Neural cell (in vitro differentiated cells): Measurements from ENCODE around the gene TAC3. TPM values are rescaled to one million over a fixed set of nuclear protein-coding genes. Genes with fewer than 3 reads are reported as not detected.

ENCODE experiments used
- H2AFZ ChIP-seq: fragments of 200-600, 300-800 bp; sonication (generic), shearing (Covaris generic); 2 replicates; pipeline ENCODE4 v1.6.0; 2014; ENCODE audit warnings: low read depth, mild to moderate bottlenecking, antibody characterized with exemption, low read length, moderate library complexity
- H3F3A ChIP-seq: fragments of 200-600 bp; shearing (Covaris generic); 2 replicates; pipeline ENCODE4 v1.6.1; 2016; ENCODE audit warnings: mild to moderate bottlenecking, moderate library complexity, mixed read lengths, antibody characterized with exemption, low read length; ENCODE audit not compliant: insufficient read depth, poor library complexity, severe bottlenecking
- H3K27ac ChIP-seq: fragments of 200-600, 300-800 bp; sonication (generic), shearing (Covaris generic); 2 replicates; pipeline ENCODE4 v1.5.1; 2014; ENCODE audit warnings: mild to moderate bottlenecking, low read length, moderate library complexity
- H3K27me3 ChIP-seq: fragments of 300-800, 200-600 bp; sonication (generic), shearing (Covaris generic); 2 replicates; pipeline ENCODE4 v1.6.0; 2014; ENCODE audit warnings: mild to moderate bottlenecking, low read depth, low read length, moderate library complexity; ENCODE audit not compliant: insufficient read depth
- H3K36me3 ChIP-seq: fragments of 300-800, 200-600 bp; sonication (generic), shearing (Covaris generic); 2 replicates; pipeline ENCODE4 v1.5.1; 2014; ENCODE audit warnings: mild to moderate bottlenecking, antibody characterized with exemption, low read length, moderate library complexity; ENCODE audit not compliant: insufficient read depth
- H3K4me2 ChIP-seq: fragments of 300-800, 200-600 bp; sonication (generic), shearing (Covaris generic); 2 replicates; pipeline ENCODE4 v1.6.0; 2014; ENCODE audit warnings: mild to moderate bottlenecking, low read length
- H3K4me3 ChIP-seq: fragments of 300-800, 200-600 bp; sonication (generic), shearing (Covaris generic); 2 replicates; pipeline ENCODE4 v1.5.1; 2014; ENCODE audit warnings: mild to moderate bottlenecking, low read length, moderate library complexity
- H3K79me2 ChIP-seq: fragments of 200-600 bp; shearing (Covaris generic); replicated peaks from 2 replicates; pipeline ENCODE4 v1.6.0; 2014; ENCODE audit warnings: mild to moderate bottlenecking, low read length, moderate library complexity; ENCODE audit not compliant: insufficient read depth
- H3K9ac ChIP-seq: fragments of 300-800, 200-600 bp; sonication (generic), shearing (Covaris generic); 2 replicates; pipeline ENCODE4 v1.6.1; 2016; ENCODE audit warnings: mild to moderate bottlenecking, low read length, mixed read lengths
- H3K9me2 ChIP-seq: fragments of 200-600 bp; shearing (Covaris generic); 2 replicates; pipeline ENCODE4 v1.6.1; 2016; ENCODE audit warnings: mild to moderate bottlenecking, low read length, mixed read lengths; ENCODE audit not compliant: insufficient read depth
- H3K9me3 ChIP-seq: fragments of 200-600, 300-800 bp; sonication (generic), shearing (Covaris generic); 2 replicates; pipeline ENCODE4 v1.6.1; 2016; ENCODE audit warnings: mild to moderate bottlenecking, mixed run types, low read length, moderate library complexity, mixed read lengths
- H4K20me1 ChIP-seq: fragments of 200-600 bp; shearing (Covaris generic); 2 replicates; pipeline ENCODE4 v1.6.1; 2016; ENCODE audit warnings: mild to moderate bottlenecking, mixed run types; ENCODE audit not compliant: insufficient read depth
- CTCF ChIP-seq: fragments of 450-650 bp; IDR thresholded peaks from 2 replicates; pipeline ENCODE4 v1.5.1; 2014; ENCODE audit warnings: antibody characterized with exemption, mild to moderate bottlenecking, moderate library complexity; ENCODE audit not compliant: poor library complexity, severe bottlenecking
- EP300 ChIP-seq: fragments of 450-650 bp; conservative IDR thresholded peaks from 2 replicates; pipeline ENCODE4 v1.6.1; 2014; ENCODE audit warnings: antibody characterized with exemption, mild to moderate bottlenecking, moderate library complexity; ENCODE audit not compliant: poor library complexity, severe bottlenecking
- EZH2 ChIP-seq: fragments of 200-600, 300-800 bp; shearing (Covaris generic), sonication (generic); IDR thresholded peaks from 2 replicates; pipeline ENCODE4 v1.6.1; 2014; ENCODE audit warnings: antibody characterized with exemption, low read length, borderline replicate concordance, mild to moderate bottlenecking; ENCODE audit not compliant: insufficient read depth, poor library complexity, severe bottlenecking
- MXI1 ChIP-seq: fragments of 450-650 bp; conservative IDR thresholded peaks from 2 replicates; pipeline ENCODE4 v1.6.1; 2014; ENCODE audit warnings: antibody characterized with exemption, mild to moderate bottlenecking; ENCODE audit not compliant: poor library complexity, severe bottlenecking
- POLR2AphosphoS5 ChIP-seq: IDR thresholded peaks from 2 replicates; pipeline ENCODE4 v1.6.1; 2012
- RAD21 ChIP-seq: fragments of 450-650 bp; conservative IDR thresholded peaks from 2 replicates; pipeline ENCODE4 v1.6.1; 2014; ENCODE audit warnings: antibody characterized with exemption, mild to moderate bottlenecking, moderate library complexity
- REST ChIP-seq: IDR thresholded peaks from 2 replicates; pipeline ENCODE4 v1.6.1; 2012; ENCODE audit warnings: borderline replicate concordance
- SMC3 ChIP-seq: fragments of 450-650 bp; conservative IDR thresholded peaks from 2 replicates; pipeline ENCODE4 v1.6.1; 2014; ENCODE audit warnings: antibody characterized with exemption, mild to moderate bottlenecking, moderate library complexity; ENCODE audit not compliant: poor library complexity
- TAF1 ChIP-seq: IDR thresholded peaks from 2 replicates; pipeline ENCODE4 v1.6.1; 2012; ENCODE audit warnings: low read depth
- polyA plus RNA-seq: library from polyadenylated mRNA; depleted of rRNA; stranded (reverse); fragments of >200 nt; gene quantifications from 2 replicates; pipeline ENCODE4 v1.2.3, GENCODE V29; 2014

The TAC3 gene
- polyA plus RNA-seq, 1 donor from 2014 or later = 2.5 TPM

DNA sequence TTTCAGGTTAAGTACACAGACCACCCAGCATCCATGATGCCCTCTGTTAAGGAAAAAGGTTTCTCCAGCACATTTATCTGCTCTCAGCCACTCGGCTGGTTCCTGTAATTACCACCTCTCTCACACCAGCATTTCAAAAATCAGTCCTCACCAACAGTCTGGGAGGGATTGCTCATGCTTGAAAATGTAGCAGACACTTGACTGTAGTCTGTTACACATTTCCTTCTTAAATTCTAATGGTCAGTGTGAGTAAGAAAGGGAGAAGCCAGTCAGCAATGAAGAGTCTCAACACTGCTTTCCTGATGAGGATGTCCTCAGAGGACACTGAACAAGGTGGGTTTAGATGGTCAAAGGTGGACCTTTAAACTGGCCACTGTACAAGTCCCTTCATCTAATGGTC lies 15.9 kb downstream of the TAC3 start:
- TF ChIP-seq POLR2AphosphoS5 (no peak), EZH2 (no peak), MXI1 (no peak), CTCF (no peak), EP300 (no peak)
- H3K4me3 ChIP-seq = no peak overlapping the region
- H3K4me2 ChIP-seq = no peak overlapping the region
- no peak overlapping the region for H3K9ac ChIP-seq
- H3K36me3 ChIP-seq = no peaks in the 10 kb centered on the region
- no peaks in the 10 kb centered on the region for H3K9me3 ChIP-seq
- H3K27me3 ChIP-seq = no peaks in the 10 kb centered on the region
- H4K20me1 ChIP-seq = no peaks in the 10 kb centered on the region
- H3K9me2 ChIP-seq = no peaks in the 10 kb centered on the region
- peaks cover 45% of the 10 kb centered on the region for H3K79me2 ChIP-seq
- no peak overlapping the region for H3K27ac ChIP-seq
- H2AFZ ChIP-seq = no peak overlapping the region
- no peaks in the 10 kb centered on the region for H3F3A ChIP-seq

DNA sequence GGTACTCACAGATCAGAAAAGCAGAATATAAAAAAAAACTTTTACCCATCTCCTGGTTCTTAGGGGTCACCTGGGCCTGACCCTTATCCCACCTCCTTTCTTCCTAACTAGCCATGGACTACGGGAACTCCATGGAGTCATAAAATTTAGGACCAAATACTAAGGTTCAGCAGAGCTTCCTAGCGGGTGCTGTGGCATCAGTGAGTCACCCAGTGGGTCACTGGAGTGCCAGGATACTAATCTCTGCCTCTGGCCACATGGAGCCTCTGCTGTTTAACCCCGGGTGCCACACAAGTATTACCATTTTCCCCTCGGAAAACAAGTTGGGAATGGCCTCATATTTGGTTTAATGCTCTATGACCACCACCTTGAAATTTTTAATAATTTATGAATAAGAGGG lies 16.9 kb downstream of the TAC3 start:
- Histone ChIP-seq H3K4me2 (no peak overlapping the region), H3K9ac (no peak overlapping the region), H3F3A (no peaks in the 10 kb centered on the region), H3K9me2 (no peaks in the 10 kb centered on the region), H3K36me3 (no peaks in the 10 kb centered on the region), H4K20me1 (no peaks in the 10 kb centered on the region), H3K9me3 (no peaks in the 10 kb centered on the region), H3K27ac (no peak overlapping the region), H3K79me2 (peaks cover 36% of the 10 kb centered on the region), H2AFZ (no peak overlapping the region), H3K4me3 (no peak overlapping the region), H3K27me3 (no peaks in the 10 kb centered on the region)
- no peak for TF ChIP-seq EZH2
- TF ChIP-seq EP300 = no peak
- no peak for TF ChIP-seq MXI1
- no peak for TF ChIP-seq TAF1
- no peak for TF ChIP-seq REST
- no peak for TF ChIP-seq POLR2AphosphoS5
- no peak for TF ChIP-seq RAD21
- TF ChIP-seq CTCF = no peak
- TF ChIP-seq SMC3 = no peak
